Endometrial microvascular endothelial cells (primary cell): ENCODE measurements around the gene ZDHHC4. TPM values are rescaled to one million over a fixed set of nuclear protein-coding genes. Genes with fewer than 3 reads are reported as not detected.

Source experiments
- in situ Hi-C: cut with HindIII; loops from 2 replicates; pipeline ENCODE4 v1.10.0; 2017; ENCODE audit warnings: low sequenced_read_pairs, low pct_unique_long_range_greater_than_20kb; ENCODE audit errors: inconsistent ontology term
- total RNA-seq: library from RNA; depleted of rRNA; stranded (reverse); fragments of >200 nt; gene quantifications from one replicate; pipeline ENCODE4 v1.2.3, GENCODE V29; 2015; ENCODE audit errors: inconsistent ontology term

The ZDHHC4 gene
- 29.8 TPM for total RNA-seq

- in situ Hi-C loops, result no loop called here
These were observed at the start of gene ZDHHC4 for GRCh38 chr7:6577369-6578113. Gene ZDHHC4, plus strand, starts transcription at chr7:6577454. Its CDS starts 3,108 bp downstream, at chr7:6580562.

- in situ Hi-C loops, result no loop called here
These were observed 48.7 kb upstream of the ZDHHC4 start for GRCh38 chr7:6528401-6529130.

GRCh38 chr7:6529643-6530042, 47.6 kb upstream of the ZDHHC4 start:
- in situ Hi-C loops, result no loop called here

- in situ Hi-C loops, result no loop called here
These were observed 46.4 kb upstream of the ZDHHC4 start for GRCh38 chr7:6530626-6531491.

- in situ Hi-C loops, result no loop called here
These were observed 45.6 kb upstream of the ZDHHC4 start for GRCh38 chr7:6531492-6532279.

GRCh38 chr7:6532516-6532915, 44.7 kb upstream of the ZDHHC4 start:
- in situ Hi-C loops, result no loop called here

GRCh38 chr7:6533893-6534495, 43.3 kb upstream of the ZDHHC4 start:
- in situ Hi-C loops, result no loop called here

- in situ Hi-C loops, result no loop called here
These were observed 40.7 kb upstream of the ZDHHC4 start for GRCh38 chr7:6536262-6537260.

- in situ Hi-C loops, result no loop called here
These were observed 34.9 kb upstream of the ZDHHC4 start for GRCh38 chr7:6542368-6542767.

- in situ Hi-C loops, result no loop called here
These were observed 31.7 kb upstream of the ZDHHC4 start for GRCh38 chr7:6545398-6546126.

- in situ Hi-C loops, result no loop called here
These were observed 30.6 kb upstream of the ZDHHC4 start for GRCh38 chr7:6546498-6547251.

- in situ Hi-C loops, result no loop called here
These were observed 29.9 kb upstream of the ZDHHC4 start for GRCh38 chr7:6547400-6547799.

GRCh38 chr7:6551016-6551511, 26.2 kb upstream of the ZDHHC4 start, which contains the start of gene GRID2IP:
Gene GRID2IP, minus strand, starts transcription at chr7:6551461. Its CDS starts 25 bp downstream, at chr7:6551436.
- in situ Hi-C loops, result no loop called here

GRCh38 chr7:6553448-6554044, 23.7 kb upstream of the ZDHHC4 start:
- in situ Hi-C loops, result no loop called here

- in situ Hi-C loops, result no loop called here
These were observed 22.4 kb upstream of the ZDHHC4 start for GRCh38 chr7:6554848-6555247.
